HG03571 (cell line): Measurements from ENCODE around the gene ECSCR.

Experiments
- ATAC-seq: cut with Tn5 transposase; IDR thresholded peaks from one replicate; pipeline ENCODE4 v1.9.1; 2021; ENCODE audit not compliant: unreplicated experiment

ECSCR gene

DNA sequence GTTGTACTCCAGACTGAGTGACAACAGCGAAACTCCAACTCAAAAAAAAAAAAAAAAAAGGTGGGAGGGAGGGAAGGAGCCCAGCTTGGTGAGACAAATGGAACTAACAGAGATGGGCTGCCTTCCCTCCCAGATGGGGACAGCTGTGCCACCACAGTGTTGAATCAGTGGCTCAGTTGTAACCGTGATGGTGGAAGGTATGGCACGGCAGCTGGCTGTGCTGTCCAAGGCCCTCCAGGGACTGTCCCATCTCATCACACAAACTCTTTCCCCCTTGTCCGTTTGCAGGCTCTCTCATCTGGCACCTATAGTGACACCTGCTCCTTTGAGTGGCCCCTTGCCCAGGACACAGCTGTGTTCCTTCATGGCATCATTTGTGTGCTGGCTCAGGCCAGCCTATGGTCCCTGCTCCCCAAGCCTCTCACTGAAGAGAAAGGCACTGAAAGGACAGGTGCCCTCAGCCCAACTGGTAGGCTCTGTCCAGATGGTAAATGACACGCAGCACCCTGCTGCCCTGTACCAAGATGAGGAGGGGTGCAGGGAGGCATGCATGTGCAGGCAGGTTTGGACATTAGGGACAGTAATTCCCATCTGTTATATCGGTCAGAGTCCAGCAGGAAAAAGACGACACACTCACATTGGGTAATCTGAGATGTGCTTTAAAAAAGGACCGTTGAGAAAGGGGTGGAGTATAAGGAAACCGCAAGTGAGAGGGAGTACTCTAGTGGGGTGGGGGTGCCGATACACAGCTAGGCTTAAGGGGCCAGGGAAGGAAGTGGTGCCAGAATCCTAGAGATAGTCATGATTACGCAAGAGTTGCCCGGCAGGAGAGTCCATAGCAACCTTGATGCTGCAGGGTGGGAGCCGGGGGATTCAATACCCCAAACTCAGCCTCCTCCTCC is 12.6 kb upstream of the ECSCR start:
- ATAC-seq, result no peak

- no peak for ATAC-seq
Observed at GRCh38 chr5:139473565-139473964, 11.0 kb upstream of the ECSCR start.

GRCh38 chr5:139473105-139473504 is 10.6 kb upstream of the ECSCR start:
- ATAC-seq, result no peak

DNA sequence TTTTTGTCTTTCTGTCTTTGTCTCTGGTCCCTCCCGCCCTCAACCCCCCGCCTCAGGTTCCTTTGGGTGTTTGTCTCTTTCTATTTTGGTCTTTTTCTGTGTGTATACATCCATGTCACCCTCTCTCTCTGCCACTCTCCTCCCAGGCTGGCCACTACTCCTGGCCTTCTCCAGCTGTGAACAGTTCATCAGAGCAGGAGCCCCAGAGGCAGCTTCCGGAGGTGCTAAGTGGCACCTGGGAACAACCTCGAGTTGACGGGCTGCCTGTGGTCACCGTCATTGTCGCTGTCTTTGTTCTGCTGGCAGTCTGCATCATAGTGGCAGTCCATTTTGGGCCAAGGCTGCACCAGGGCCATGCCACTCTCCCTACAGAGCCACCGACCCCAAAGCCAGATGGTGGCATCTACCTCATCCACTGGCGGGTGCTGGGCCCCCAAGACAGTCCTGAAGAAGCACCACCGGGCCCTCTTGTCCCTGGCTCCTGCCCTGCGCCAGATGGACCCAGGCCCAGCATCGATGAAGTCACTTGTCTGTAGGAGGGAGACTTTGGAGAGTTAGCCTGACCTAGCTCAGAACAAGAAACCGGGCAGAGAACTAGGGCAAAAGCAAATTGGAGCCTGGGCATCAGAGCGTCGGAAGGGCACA is 10.0 kb upstream of the ECSCR start:
- ATAC-seq, result no peak

GRCh38 chr5:139470821-139471300 is 8.3 kb upstream of the ECSCR start, which contains the start of gene SMIM33:
TSS of gene SMIM33 (plus strand) at chr5:139471004. CDS start at chr5:139471122, 118 bp downstream.
- no peak for ATAC-seq

- no peak for ATAC-seq
Observed at GRCh38 chr5:139468421-139468931, 5.9 kb upstream of the ECSCR start.

DNA sequence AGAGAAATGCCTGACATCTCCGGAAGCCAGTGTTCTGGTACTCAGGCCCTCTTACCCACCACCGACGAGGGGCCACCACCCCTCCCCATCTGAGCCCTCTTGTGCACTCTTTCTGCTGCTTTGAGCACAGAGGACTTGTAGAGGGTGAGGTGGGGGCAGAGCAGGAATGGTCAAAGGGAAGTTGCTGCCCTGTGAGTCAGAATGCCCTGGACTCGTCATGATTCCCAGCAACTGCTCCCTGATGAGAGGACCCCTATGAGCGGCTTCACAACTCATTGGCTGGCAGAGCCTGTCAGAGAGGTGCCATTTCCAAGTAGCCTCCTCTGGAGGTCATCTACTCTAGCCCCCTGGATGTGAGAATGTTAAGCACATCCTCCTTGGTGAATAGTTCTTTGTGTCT is 845 bp downstream of the ECSCR start:
- ATAC-seq, result no peak

GRCh38 chr5:139461176-139461575 is 1.4 kb downstream of the ECSCR start:
- no peak for ATAC-seq

GRCh38 chr5:139460455-139460854 is 2.1 kb downstream of the ECSCR start:
- no peak for ATAC-seq

GRCh38 chr5:139459451-139459934 is 3.0 kb downstream of the ECSCR start:
- ATAC-seq, result peak; percentile 13

DNA sequence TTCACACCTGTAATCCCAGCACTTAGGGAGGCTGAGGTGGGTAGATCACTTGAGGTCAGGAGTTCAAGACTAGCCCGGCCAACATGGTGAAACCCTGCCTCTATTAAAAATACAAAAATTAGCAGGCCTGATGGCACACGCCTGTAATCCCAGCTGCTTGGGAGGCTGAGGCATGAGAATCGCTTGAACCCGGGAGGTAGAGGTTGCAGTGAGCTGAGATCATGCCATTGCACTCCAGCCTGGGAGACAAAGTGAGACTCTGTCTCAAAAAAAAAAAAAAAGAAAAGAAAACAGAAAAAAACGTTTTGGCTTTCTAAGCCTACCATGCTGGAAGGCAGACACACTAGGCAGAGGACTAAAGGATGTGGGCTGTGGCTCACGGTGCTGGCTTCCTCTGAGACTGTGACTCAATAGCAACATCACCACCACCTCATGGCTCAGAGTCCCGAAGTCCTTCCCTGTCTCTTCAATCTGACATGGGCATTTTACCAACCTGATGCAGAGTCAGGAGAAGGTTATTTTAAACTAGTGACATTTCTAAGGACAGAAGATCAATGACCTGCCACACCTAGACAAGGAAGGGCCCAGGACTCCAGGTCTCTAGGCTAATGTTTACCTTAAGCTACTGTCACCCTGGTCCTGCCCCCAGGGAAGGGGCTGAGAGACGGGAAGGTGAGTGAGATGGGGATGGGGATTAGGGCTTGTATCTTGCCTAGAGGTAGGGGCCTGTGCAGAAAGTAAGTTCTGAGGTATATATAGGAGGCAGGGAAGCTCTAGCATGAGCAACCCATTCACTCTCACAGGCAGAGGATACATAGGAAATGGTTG is 3.7 kb downstream of the ECSCR start:
- ATAC-seq, result peak; percentile 74

DNA sequence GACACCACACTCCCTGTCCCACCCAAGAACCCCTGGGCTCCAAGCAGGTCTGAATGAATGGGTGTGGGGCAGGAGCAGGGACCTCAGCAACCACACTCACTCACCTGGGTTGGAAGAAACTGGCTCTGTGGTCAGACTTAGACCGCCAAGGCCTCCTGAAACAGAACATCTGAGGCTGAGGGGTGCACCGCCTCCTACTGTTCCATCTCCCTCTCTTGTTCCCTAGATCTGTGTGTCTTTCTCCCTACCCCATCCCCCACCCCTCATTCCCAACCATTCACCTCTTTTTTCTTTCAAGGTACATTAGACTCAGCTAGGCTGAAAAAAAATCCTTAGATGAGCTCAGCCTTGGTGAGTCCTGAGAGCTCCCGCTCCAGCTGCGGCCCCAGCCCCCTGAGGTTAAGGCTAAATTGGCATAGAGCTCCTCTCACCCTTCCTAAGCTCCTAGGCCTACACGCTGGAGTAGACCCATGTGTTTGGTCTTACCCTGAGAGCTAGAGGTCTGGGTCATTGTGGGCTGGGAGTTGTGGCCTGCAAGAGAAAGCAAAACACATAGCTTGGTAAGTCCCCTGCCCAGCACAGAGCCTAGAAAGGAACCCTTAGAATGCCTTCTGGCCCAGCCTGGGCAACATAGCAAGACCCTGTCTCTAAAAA is 4.8 kb downstream of the ECSCR start:
- ATAC-seq, result no peak

GRCh38 chr5:139457241-139457640 is 5.3 kb downstream of the ECSCR start:
- ATAC-seq, result no peak

DNA sequence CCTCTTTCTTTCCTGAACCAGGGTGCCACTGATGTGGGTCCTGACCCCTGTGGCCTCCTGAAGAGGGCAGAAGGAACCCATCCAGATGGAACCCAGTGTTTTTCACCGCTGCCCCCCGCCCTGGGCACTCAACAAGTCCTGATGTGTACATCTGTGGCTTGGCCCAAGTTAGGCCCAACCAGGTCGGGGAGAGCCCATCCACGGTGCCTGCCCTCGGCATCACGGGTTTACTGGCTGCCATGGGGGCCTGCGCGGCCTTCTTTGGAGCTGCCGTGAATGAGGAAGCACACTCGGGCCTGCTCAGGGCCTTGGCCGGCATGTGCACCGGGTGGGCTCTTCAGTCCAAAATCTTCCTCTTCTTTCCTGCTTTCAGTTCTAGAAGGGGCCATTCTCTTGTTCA is 5.8 kb downstream of the ECSCR start:
- no peak for ATAC-seq

DNA sequence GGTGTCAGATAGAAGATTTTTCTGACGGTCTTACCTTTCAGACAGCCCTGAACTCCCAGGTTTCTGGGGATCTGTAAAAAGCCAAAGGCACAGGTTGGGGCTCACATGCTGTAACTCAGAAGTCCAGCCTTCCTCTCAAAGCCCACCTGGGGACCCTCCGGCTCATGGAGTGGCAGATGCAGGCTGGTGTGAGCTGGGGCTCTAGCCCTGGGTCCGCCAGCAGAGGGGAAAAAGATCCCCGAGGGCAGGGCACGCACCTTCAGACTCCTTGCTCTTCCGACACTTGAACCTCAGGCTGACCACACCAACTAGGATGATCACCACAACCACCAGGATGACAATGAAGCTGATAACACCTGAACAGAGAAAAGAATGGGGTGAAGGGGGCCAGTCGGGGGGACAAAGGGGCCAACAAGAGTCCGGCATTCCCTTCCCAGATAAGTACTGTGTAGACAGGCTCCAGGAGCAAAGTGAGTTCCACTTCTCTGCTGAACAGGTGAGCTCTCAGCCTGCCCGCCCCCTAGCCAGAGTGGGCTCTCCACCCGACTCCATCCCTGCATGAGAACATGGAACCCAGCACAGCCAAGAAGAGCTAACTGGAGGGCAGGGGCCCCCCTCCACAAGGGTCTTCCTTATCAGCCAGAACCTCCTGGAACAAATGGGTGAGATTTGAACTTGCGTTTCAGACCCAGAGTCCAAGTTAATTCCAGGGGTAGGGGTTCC is 7.8 kb downstream of the ECSCR start:
- no peak for ATAC-seq

DNA sequence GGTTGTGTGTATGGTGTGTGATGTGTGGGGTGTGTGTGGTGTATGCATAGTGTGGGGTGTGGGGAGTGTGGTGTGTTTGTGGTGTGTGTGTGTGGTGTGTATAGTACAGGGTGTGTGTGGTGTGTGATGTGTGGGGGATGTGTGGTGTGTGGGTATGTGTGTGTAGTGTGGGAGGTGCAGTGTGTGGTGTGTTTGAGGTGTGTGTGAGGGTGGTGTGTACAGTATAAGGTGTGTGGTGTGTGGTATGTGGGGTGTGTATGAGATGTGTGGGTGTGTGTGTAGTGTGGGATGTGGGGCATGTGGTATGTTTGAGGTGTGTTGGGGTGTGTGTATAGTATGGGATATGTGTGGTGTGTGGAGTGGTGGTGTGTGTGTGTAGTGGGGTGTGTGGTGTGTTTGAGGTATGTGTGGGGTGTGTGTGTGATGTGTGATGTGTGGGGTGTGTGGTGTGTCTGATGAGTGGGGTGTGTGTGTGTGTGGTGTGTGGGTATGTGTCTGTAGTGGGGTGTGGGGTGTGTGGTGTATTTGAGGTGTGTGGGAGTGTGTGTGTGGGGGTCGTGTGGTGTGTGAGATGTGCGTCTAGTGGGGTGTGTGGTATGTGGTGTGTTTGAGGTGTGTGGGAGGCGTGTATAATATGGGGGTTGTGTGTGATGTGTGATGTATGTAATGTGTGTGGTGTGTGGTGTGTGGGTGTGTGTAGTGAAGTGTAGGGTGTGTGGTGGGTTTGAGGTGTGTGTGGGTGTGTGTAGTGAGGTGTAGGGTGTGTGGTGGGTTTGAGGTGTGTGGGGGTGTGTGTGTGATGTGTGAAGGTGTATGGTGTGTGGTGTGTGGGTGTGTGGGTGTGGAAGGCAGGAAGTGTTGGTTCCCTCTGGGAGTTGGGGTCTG is 8.6 kb downstream of the ECSCR start:
- no peak for ATAC-seq

GRCh38 chr5:139451878-139452660 is 10.5 kb downstream of the ECSCR start:
- no peak for ATAC-seq

DNA sequence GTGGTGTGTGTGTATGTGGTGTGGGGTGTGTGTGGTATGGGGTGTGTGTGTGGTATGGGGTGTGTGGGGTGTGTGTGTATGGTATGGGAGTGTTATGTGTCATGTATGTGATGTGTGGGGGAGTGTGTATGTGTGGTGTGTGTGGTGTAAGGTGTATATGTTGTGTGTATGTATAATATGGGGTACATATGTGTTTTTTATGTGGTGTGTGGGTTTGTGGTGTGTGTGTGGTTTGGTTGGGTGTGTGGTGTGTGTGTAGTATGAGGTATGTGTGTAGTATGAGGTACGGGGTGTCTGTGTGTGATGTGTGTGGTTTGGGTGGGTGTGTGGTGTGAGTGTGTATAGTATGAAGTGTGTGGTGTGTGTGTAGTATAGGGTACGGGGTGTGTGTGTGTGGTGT is 11.4 kb downstream of the ECSCR start:
- ATAC-seq, result no peak
